Measurements from ENCODE around the gene DNAJA3.

- TF ChIP-seq CTCF (IDR thresholded peaks at IDR 0.05) (no peak), EZH2 (IDR thresholded peaks at IDR 0.05) (no peak), EZH2phosphoT487 (IDR thresholded peaks at IDR 0.05) (no peak)
These were observed 17.4 kb upstream of the DNAJA3 start for GRCh38 chr16:4408323-4408690.
